ENCODE results near the gene CIRBP.

The CIRBP gene

GRCh38 chr19:1275976-1276627 is 7.0 kb downstream of the CIRBP start:
- H3K9ac ChIP-seq: peak overlapping the region; percentile 86
- H3K27me3 ChIP-seq (ENCODE audit: insufficient read depth, low read depth): no peaks in the 10 kb centered on the region
- peak overlapping the region; percentile 100 for H3K4me2 ChIP-seq
- no peak overlapping the region for H3K4me3 ChIP-seq (IDR thresholded peaks at IDR 0.05; ENCODE audit: insufficient read depth, low read depth, low read length)
- H3K36me3 ChIP-seq (ENCODE audit: insufficient read depth): peaks cover 25% of the 10 kb centered on the region; the same call in 1 of the 2 replicates
- peaks cover 33% of the 10 kb centered on the region; the same call in 1 of the 2 replicates for H3K79me2 ChIP-seq (ENCODE audit: insufficient read depth, low read depth)
- H3K27ac ChIP-seq: peak overlapping the region; percentile 94
- H3K4me1 ChIP-seq (ENCODE audit: low read depth, poor library complexity, severe bottlenecking): peaks cover 13% of the 10 kb centered on the region
- H4K20me1 ChIP-seq (ENCODE audit: insufficient read depth): no peaks in the 10 kb centered on the region
- no peak for TF ChIP-seq CTCF (conservative IDR thresholded peaks at IDR 0.05; ENCODE audit: low read depth, low read length)
- H2AFZ ChIP-seq (ENCODE audit: low read depth): no peak overlapping the region

DNA sequence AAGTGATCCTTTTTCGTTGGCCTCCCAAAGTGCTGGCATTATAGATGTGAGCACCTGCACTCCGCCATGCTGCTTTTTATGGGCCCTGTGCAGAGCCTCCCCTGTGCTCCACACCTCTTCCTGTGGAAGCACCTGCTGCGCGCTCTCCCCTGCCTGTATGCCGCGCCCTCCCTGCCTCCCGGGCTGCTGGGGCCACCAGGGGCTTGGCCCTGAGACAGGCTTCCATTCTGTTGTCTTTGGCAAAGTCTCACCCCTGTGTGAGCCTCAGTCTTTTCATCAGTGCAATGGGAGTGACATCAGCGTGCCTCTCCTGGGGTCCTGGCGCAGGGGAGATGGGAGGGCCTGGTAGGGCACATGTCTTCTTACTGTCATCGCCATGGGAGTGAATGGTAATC is 7.5 kb downstream of the CIRBP start:
- Histone ChIP-seq H3K79me2 (ENCODE audit: insufficient read depth, low read depth) (peaks cover 28% of the 10 kb centered on the region; the same call in 1 of the 2 replicates), H4K20me1 (ENCODE audit: insufficient read depth) (no peaks in the 10 kb centered on the region), H3K4me1 (ENCODE audit: low read depth, poor library complexity, severe bottlenecking) (peaks cover 12% of the 10 kb centered on the region)

DNA sequence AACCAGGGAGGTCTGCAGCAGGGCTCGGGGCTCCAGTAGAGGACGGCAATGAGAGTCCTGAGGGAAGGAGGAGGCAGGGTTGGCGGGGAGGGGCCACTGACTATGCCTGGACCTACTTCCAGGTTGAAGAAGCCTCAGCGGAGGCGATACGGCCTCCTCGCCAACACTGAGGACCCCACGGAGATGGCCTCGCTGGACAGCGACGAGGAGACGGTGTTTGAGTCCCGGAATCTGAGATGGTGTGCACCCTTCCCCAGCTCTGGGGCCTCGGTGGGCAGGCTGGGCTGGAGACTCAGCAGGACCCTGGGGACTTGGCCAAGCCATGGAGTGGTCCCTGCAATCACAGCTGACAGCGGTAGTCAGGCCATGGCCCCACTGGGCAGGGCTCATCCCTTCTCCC is 7.9 kb downstream of the CIRBP start:
- TF ChIP-seq CTCF (conservative IDR thresholded peaks at IDR 0.05; ENCODE audit: low read depth, low read length): no peak
- H3K4me1 ChIP-seq (ENCODE audit: low read depth, poor library complexity, severe bottlenecking): peaks cover 12% of the 10 kb centered on the region
- H4K20me1 ChIP-seq (ENCODE audit: insufficient read depth): no peaks in the 10 kb centered on the region
- H2AFZ ChIP-seq (ENCODE audit: low read depth): no peak overlapping the region
- peaks cover 23% of the 10 kb centered on the region; the same call in 1 of the 2 replicates for H3K79me2 ChIP-seq (ENCODE audit: insufficient read depth, low read depth)
- H3K36me3 ChIP-seq (ENCODE audit: insufficient read depth): peaks cover 25% of the 10 kb centered on the region; the same call in 1 of the 2 replicates
- peak overlapping the region; percentile 94; the same call in 1 of the 2 replicates for H3K27ac ChIP-seq
- H3K4me3 ChIP-seq (IDR thresholded peaks at IDR 0.05; ENCODE audit: insufficient read depth, low read depth, low read length): no peak overlapping the region
- H3K27me3 ChIP-seq (ENCODE audit: insufficient read depth, low read depth): no peaks in the 10 kb centered on the region
- H3K9ac ChIP-seq: peak overlapping the region; percentile 86; the same call in 1 of the 2 replicates
- peak overlapping the region; percentile 100 for H3K4me2 ChIP-seq

More for the DNA sequence above, 7.5 kb downstream of the CIRBP start:
- H3K4me2 ChIP-seq: peak overlapping the region; percentile 100
- H3K27me3 ChIP-seq (ENCODE audit: insufficient read depth, low read depth): no peaks in the 10 kb centered on the region
- H3K36me3 ChIP-seq (ENCODE audit: insufficient read depth): peaks cover 25% of the 10 kb centered on the region; the same call in 1 of the 2 replicates
- H3K27ac ChIP-seq: peak overlapping the region; percentile 94
- H2AFZ ChIP-seq (ENCODE audit: low read depth): no peak overlapping the region
- peak overlapping the region; percentile 86 for H3K9ac ChIP-seq
- TF ChIP-seq CTCF (conservative IDR thresholded peaks at IDR 0.05; ENCODE audit: low read depth, low read length): no peak
- H3K4me3 ChIP-seq (IDR thresholded peaks at IDR 0.05; ENCODE audit: insufficient read depth, low read depth, low read length): no peak overlapping the region

DNA sequence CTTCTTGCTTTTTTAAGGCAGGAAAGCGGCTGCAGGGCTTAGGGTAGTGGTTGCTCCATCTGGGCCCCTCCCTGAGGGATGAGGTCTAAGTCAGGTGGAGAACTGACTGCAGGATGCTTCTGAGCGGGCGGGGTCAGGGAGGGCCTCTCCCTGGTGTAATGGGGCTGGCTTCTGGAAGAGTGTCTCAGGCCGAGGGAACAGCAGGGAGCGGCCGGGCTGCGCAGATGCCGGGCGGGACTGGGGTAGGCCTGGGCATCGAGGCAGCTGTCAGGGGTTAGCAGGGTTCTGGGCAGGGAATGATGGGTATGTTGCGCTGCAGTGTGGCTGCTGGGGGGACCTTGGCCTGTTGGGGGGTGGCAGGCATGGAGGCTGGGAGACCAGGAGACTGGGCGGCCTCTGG is 8.9 kb downstream of the CIRBP start:
- H3K36me3 ChIP-seq (ENCODE audit: insufficient read depth): peaks cover 14% of the 10 kb centered on the region; the same call in 1 of the 2 replicates
- H3K27me3 ChIP-seq (ENCODE audit: insufficient read depth, low read depth): peaks cover 2% of the 10 kb centered on the region; the same call in 1 of the 2 replicates
- H2AFZ ChIP-seq (ENCODE audit: low read depth): no peak overlapping the region
- H3K79me2 ChIP-seq (ENCODE audit: insufficient read depth, low read depth): peaks cover 13% of the 10 kb centered on the region; the same call in 1 of the 2 replicates
- no peak overlapping the region for H3K4me2 ChIP-seq
- no peak for TF ChIP-seq CTCF (conservative IDR thresholded peaks at IDR 0.05; ENCODE audit: low read depth, low read length)
- H3K4me3 ChIP-seq (IDR thresholded peaks at IDR 0.05; ENCODE audit: insufficient read depth, low read depth, low read length): no peak overlapping the region
- H3K4me1 ChIP-seq (ENCODE audit: low read depth, poor library complexity, severe bottlenecking): peaks cover 12% of the 10 kb centered on the region
- no peak overlapping the region for H3K27ac ChIP-seq
- H4K20me1 ChIP-seq (ENCODE audit: insufficient read depth): no peaks in the 10 kb centered on the region
- no peak overlapping the region for H3K9ac ChIP-seq

Data from KMS-11 (cell line).